ENCODE results near the gene IGLL1.

DNA sequence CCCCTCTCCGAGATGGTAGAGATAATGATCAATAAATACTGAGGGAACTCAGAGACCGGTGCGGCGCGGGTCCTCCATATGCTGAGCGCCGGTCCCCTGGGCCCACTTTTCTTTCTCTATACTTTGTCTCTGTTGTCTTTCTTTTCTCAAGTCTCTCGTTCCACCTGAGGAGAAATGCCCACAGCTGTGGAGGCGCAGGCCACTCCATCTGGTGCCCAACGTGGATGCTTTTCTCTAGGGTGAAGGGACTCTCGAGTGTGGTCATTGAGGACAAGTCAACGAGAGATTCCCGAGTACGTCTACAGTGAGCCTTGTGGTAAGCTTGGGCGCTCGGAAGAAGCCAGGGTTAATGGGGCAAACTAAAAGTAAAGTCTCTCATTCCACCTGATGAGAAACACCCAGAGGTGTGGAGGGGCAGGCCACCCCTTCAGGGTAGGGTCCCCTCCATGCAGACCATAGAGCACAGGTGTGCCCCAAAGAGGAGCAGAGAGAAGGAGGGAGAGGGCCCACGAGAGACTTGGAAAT is 43.2 kb downstream of the IGLL1 start:
- no peak for TF ChIP-seq POLR2AphosphoS5 (IDR thresholded peaks at IDR 0.05; ENCODE audit: low read depth, low read length)
- no peak for TF ChIP-seq SPI1 (IDR thresholded peaks at IDR 0.05; ENCODE audit: low read depth, low read length)
- no peak for TF ChIP-seq POLR2A (IDR thresholded peaks at IDR 0.05; ENCODE audit: low read depth, low read length)
- no peak for TF ChIP-seq TAF1 (IDR thresholded peaks at IDR 0.05; ENCODE audit: low read depth, low read length)
- TF ChIP-seq POU2F2 (IDR thresholded peaks at IDR 0.05; ENCODE audit: low read depth, low read length), result no peak
